SK-N-DZ (cell line): Measurements from ENCODE around the gene TNFAIP3. TPM values are rescaled to one million over a fixed set of nuclear protein-coding genes. Genes with fewer than 3 reads are reported as not detected.
"Not testable (repeated sequence)": the region's sequence is repeated elsewhere in the genome, so short reads cannot be mapped to it uniquely, and the experiment has no call there.

Experiments used
- DNase-seq: peaks from one replicate; pipeline ENCODE4 v3.0.0-alpha.2; 2015; ENCODE audit warnings: low spot score
- polyA plus RNA-seq, 2 experiments: library from polyadenylated mRNA; depleted of rRNA; stranded (reverse); fragments of >200 nt; gene quantifications; 2 replicates each; pipeline ENCODE4 v1.2.3, GENCODE V29; 2014

TNFAIP3 gene
- polyA plus RNA-seq (2014; cell fraction: cytosol; rRNA removed) = 0.05 and 0.07 TPM in 2 replicates
- 0.21 and 1.6 TPM in 2 replicates for polyA plus RNA-seq (2014; cell fraction: nucleus; rRNA removed)

- DNase-seq = peak; percentile 73
Measured at GRCh38 chr6:137866914-137867684, at the start of gene TNFAIP3. Gene TNFAIP3, plus strand, starts transcription at chr6:137867259. Its CDS starts 3,969 bp downstream, at chr6:137871228.

- DNase-seq = no peak
Measured at GRCh38 chr6:137818440-137818839, 48.6 kb upstream of the TNFAIP3 start.

DNA sequence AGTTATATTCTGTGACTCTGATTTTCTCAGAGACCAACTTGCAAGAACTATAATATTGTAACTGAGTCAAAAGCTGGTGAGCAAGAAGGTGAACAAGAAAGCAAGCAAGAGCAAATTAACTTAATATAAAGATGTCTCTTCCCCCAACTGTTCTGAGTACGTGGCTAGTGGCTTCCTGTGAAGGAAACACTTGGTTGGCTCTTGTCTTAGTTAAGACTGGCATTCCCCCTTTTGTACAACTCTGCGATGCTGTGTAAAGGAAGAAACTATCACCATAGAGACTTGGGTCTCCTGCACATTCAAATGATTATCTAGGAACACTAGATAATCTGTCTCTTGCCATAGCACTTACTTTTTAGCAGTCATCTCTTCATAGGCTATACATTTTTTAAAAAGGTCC lies 47.3 kb upstream of the TNFAIP3 start:
- no peak for DNase-seq

DNA sequence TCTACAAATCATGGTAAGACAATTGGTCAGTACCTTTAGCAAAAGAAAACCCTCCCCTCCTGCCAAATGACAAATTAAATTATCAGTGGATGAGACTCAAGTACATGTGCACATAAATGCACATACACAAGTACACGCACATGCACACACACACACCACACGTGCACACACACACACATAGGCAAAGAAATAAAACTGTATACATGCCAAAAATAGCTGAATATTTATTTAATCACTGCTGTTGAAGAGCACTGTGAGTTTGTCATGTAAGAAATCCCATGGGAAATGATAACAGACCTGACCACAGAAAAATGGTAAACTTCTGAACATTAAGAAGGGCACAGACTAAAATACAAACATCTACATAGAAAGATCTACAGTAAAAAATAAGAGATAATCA lies 46.6 kb upstream of the TNFAIP3 start:
- DNase-seq = no peak

DNA sequence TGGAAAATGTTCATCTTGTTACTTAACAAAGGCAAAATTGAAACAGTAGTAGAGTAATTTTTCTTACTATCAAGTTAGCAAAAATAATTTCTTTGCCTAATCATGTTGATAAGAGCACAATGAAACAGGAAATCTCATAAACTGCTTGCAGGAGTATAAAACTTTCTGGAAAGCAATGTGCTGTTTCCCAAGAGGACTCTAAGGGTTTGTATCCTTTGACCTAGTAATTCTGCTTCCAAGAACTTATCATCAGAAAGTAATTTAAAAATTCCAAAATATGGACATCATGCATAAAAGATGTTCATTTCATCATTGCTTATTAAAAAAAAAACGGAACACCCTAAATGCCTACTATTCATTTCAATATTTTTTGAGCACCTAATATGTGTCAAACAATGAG lies 46.1 kb upstream of the TNFAIP3 start:
- no peak for DNase-seq

- DNase-seq = no peak
Measured at GRCh38 chr6:137821491-137821890, 45.6 kb upstream of the TNFAIP3 start.

DNA sequence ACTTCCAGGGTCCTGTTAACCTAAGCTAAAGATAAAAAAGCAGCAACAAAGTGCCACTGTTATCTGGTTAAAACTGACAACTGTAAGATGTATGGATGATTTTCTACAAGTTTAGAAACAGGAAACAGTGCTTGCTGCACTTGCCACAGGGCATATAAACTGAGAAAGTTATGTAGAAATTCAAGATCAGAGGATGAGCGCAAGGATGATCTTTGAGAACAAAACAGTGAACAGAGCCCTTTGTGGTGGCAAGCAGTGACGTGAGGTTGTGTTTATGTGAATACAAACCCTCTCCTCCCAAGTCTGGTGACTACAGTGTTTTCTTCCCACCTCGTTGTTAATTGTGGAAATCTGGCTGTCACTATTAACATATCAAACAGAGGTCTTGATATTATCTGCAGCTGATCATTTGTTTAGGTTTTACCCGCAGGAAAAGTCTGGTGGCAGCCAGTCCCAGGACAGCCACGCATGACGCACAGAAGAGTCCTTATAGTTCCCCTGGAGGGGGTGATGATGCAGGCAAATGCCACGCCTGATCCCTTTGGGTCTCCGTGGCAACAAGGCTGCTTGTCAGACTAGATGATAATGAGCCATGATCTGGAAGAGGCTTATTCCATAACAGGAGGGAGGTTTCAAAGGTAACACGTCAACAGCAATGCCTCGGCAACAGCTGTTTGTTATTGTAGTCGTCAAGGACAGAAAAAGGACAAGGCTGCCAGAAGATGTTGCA lies 43.1 kb upstream of the TNFAIP3 start:
- no peak for DNase-seq

DNA sequence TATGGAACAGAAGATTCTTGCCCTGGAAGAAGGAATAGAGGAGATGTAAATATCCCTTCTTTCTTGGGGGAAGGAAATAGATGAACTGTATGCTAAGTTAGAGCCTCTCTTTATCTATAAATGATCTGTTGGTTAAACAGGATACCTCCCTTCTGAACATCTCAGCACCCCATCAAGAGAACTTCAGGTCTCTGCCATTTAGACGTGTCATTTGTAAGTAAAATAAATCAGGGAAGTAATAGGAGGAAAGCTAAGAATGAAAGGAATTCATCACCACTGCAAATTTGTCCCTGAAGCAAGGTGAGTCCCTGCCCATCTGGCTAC lies 42.5 kb upstream of the TNFAIP3 start:
- no peak for DNase-seq

DNA sequence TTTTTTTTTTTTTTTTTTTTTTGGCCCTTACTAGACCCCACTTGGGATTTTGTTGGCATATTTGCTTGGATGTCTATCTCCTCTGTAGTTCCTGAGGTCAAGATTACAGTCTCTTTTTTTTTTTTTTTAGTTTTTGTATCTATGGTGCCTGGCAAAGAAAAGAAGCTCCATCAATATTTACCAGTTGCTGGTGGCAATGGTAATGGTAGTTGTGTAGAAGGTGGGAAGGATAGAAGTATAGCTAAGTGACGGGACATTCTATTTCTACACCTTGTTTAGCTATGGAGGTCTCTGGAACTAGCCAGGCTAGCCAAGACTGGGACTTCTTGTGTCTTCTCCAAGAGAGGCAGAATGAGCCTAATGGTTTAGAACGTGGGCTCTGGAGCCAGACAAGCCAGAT lies 42.2 kb upstream of the TNFAIP3 start:
- DNase-seq = no peak

- DNase-seq = no peak
Measured at GRCh38 chr6:137827411-137827940, 39.6 kb upstream of the TNFAIP3 start.

DNA sequence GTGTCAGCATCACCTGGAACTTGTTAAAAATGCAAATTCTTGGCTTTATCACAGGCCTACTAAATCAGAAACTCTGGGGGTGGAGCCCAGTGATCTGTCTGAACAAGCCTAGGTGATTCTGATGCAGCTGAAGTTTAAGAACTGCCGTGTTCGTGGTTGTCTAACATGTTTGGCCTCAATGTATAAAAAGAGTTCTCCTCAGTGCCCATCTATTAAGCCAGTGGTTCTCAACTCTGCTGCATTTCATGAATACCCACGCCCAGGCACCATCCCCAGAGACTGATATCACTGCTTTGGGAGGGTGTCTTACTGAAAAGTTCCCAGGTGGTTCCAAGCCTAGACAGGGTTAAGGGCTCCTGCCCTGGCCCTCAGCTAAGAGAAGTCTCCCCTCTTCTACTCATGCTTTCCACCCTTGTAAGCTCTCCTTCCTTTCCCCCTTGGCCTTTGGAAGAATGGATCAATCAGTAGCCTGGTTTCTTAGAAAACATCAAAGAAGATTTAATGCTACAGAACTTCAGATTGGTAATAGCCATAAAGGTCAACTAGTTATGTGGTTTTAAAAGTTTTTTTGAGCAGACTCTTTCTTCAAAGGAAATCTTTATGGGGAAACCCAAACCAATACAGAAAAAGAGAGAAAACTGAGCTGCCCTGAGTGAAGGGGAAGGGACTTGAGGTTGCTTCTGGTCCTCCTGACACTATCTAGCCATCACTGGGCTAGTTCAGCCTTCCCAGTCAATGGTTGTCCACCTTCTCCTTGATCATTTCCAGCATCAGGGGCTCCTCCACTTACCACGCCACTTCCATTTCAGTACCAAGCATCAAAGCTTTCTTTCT lies 38.9 kb upstream of the TNFAIP3 start:
- no peak for DNase-seq

- no peak for DNase-seq
Measured at GRCh38 chr6:137829641-137830083, 37.4 kb upstream of the TNFAIP3 start.

DNA sequence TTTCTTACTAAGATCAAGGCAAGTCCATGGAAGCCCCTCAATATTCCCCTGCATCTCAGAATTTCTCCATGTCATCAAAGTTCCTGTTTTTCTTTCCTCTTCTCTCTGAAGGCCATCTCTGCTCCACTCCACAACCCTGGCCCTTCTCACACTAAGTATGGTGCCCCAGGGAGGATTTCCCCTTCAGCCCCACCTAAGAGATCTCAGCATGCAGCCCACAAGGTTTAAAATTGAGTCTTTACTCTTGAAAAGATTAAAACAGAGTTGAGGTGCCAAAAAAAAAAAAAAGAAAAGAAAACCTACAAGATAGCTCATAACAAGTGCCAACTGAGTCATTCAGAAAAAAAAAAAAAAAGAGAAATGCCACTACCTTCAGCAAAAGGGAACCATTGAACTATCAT lies 36.5 kb upstream of the TNFAIP3 start:
- no peak for DNase-seq

DNA sequence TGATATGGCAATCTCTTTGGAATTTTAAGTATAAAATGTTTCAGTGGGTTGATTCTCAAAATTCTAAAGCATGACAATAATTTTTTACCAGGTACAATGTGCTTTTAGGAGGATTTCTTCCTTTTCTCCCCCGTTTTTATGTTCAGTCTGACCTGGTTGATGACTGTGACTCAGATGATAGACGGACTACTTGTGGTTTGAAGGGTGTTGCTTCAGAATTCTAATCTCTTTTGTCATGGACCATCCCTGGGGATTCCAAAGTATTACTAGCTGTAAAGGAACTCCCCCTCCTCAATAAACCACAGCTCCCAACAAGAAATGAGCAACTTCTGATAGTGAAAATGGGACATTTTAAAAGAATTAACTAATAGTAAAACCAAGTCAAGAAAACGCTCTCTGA lies 34.9 kb upstream of the TNFAIP3 start:
- DNase-seq = no peak

DNA sequence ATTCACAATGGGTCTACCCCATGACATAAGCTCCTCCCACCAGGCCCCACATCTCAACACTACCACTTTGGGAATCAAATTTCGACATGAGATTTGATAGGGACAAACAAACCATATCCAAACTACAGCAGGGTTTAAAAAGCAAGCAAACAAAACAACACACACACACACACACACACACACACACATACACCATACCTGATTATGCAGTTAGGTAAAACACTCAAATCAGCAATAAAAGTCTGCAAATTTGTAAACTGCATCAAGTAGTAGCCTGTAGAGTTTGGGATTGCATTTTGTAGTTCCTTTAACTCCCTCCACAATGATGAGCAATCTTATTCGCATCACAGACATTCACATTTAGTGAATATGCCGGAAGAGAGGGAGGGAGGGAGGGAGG lies 32.6 kb upstream of the TNFAIP3 start:
- DNase-seq = no peak

GRCh38 chr6:137836788-137837187 lies 30.3 kb upstream of the TNFAIP3 start:
- DNase-seq = no peak

- not testable (repeated sequence) for DNase-seq
Measured at GRCh38 chr6:137838090-137838489, 29.0 kb upstream of the TNFAIP3 start.

GRCh38 chr6:137838597-137838996 lies 28.5 kb upstream of the TNFAIP3 start:
- not testable (repeated sequence) for DNase-seq

- no peak for DNase-seq
Measured at GRCh38 chr6:137839076-137839475, 28.0 kb upstream of the TNFAIP3 start.

GRCh38 chr6:137840252-137840651 lies 26.8 kb upstream of the TNFAIP3 start:
- no peak for DNase-seq

DNA sequence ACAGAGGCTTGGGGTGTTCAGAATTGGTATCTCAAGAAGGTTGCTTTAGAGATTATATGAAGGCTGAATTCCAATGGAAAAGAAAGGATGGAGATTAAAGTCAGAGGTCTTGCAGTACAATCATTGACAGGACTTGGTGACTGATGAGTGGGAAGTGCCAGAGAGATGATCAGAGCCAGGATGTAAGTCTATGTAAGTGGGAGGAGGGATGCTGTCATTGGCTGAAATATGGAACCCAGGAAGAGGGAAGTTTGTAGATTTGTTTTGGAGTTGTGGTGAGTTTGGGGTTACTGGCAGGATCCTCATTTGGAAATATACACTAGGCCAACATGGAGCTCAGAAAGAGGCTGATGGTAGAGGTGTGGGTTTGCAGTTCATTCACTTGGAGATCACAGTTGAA lies 23.8 kb upstream of the TNFAIP3 start:
- no peak for DNase-seq

DNA sequence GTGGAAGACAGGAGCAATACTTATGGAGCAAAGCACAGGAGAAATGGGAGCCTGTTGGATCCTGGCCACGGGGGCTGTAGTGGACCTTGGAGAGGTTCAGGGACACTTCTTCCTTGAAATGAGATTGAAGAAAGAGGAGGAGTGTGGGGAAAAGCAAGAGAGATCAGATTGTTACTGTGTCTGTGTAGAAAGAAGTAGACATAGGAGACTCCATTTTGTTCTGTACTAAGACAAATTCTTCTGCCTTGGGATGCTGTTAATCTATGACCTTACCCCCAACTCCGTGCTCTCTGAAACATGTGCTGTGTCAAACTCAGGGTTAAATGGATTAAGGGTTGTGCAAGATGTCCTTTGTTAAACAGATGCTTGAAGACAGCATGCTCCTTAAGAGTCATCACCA lies 22.7 kb upstream of the TNFAIP3 start:
- not testable (repeated sequence) for DNase-seq
